ENCODE data around the gene ARHGEF17. TPM values are rescaled to one million over a fixed set of nuclear protein-coding genes. Genes with fewer than 3 reads are reported as not detected.

The ARHGEF17 gene
- polyA plus RNA-seq, 1 donor (not counting 4 experiments of a cell fraction or from before 2014, with no cell fraction given): 5.1 TPM

DNA sequence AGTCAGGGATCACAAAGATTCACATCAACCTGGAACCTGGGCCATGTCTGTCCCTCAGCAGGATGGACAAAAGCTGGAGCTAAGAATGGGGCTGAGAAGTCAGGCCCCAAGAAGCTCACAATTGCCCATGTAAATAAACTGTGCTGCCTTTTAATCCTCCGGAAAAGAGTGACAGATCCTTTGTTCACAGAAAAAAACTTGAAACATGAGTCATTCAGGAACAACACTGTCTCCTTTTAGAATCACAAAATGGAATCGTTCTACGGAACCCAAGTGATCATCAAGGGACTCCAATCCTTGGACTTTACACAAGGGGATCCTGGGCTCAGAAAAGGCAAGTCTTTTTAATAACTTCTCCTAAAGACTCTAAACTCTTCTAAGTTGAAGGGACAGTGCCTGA, 104.2 kb downstream of the ARHGEF17 start:
- no peaks in the 10 kb centered on the region for H3K79me2 ChIP-seq (ENCODE audit: control insufficient read depth, insufficient read depth, low read length)
- no peak overlapping the region for H3K27ac ChIP-seq (ENCODE audit: control insufficient read depth, insufficient read depth, low read length)
- DNase-seq (ENCODE audit: low read depth, low spot score): no peak
- no peaks in the 10 kb centered on the region for H3K27me3 ChIP-seq (ENCODE audit: control insufficient read depth, extremely low read depth, insufficient read depth, low read length)
- H2AFZ ChIP-seq (ENCODE audit: control insufficient read depth, low read length): no peak overlapping the region
- no peaks in the 10 kb centered on the region for H3K9me1 ChIP-seq (ENCODE audit: control insufficient read depth, extremely low read depth, insufficient read depth, low read length)
- H3K4me1 ChIP-seq (ENCODE audit: control insufficient read depth, extremely low read depth, insufficient read depth, low read length): no peaks in the 10 kb centered on the region
- H3K4me2 ChIP-seq (ENCODE audit: control insufficient read depth, extremely low read depth, insufficient read depth, low read depth, low read length): no peak overlapping the region
- no peaks in the 10 kb centered on the region for H3K9me3 ChIP-seq (ENCODE audit: control insufficient read depth, low read depth, low read length)
- no peak for TF ChIP-seq EZH2 (IDR thresholded peaks at IDR 0.05; ENCODE audit: low read length)
- TF ChIP-seq, protein P1, sequence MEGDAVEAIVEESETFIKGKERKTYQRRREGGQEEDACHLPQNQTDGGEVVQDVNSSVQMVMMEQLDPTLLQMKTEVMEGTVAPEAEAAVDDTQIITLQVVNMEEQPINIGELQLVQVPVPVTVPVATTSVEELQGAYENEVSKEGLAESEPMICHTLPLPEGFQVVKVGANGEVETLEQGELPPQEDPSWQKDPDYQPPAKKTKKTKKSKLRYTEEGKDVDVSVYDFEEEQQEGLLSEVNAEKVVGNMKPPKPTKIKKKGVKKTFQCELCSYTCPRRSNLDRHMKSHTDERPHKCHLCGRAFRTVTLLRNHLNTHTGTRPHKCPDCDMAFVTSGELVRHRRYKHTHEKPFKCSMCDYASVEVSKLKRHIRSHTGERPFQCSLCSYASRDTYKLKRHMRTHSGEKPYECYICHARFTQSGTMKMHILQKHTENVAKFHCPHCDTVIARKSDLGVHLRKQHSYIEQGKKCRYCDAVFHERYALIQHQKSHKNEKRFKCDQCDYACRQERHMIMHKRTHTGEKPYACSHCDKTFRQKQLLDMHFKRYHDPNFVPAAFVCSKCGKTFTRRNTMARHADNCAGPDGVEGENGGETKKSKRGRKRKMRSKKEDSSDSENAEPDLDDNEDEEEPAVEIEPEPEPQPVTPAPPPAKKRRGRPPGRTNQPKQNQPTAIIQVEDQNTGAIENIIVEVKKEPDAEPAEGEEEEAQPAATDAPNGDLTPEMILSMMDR (optimal IDR thresholded peaks at IDR 0.05 in 1 of 3, IDR thresholded peaks at IDR 0.05 in 1 of 3, conservative IDR thresholded peaks at IDR 0.05 in 1 of 3; ENCODE audit: extremely low read depth in 1 of 3, insufficient read depth in 2 of 3, low read length in 3 of 3): no peak
- dilution Hi-C loops (cut with MboI; ENCODE audit: extremely low pct_ligation_motif_present, low sequenced_read_pairs): no loop called here
- no peaks in the 10 kb centered on the region for H4K20me1 ChIP-seq (ENCODE audit: control insufficient read depth, extremely low read depth, insufficient read depth, low read length)
- FAIRE-seq: no peak
- no peak overlapping the region for H3K9ac ChIP-seq (ENCODE audit: control insufficient read depth, extremely low read depth, insufficient read depth, low read length)
- H3K36me3 ChIP-seq (ENCODE audit: control insufficient read depth in 2 of 2, extremely low read depth in 1 of 2, insufficient read depth in 2 of 2, low read length in 2 of 2): peaks cover 7 to 16% of the 10 kb centered on the region in 2 experiments
- H3K4me3 ChIP-seq (ENCODE audit: control insufficient read depth in 2 of 3, extremely low read depth in 1 of 3, insufficient read depth in 2 of 3, low read depth in 1 of 3, low read length in 3 of 3): no peak overlapping the region

DNA sequence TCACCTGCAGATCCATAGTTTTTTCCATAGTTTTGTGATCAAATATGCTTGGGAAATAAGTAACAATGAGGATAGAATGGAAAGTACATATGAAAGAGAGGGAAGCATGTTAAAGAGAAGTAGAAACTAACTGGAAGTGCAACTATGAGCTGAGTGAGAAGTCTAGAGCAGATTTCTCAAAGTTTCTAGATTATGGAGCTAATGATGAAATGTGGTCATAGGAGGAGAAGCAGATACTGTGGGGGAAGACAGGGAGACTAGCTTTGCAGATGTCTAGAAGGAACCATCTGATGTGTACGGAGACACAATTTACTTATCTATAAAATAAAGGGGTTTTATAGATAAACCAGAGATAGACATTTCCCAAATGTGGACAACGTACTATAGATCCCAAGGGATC, 105.2 kb downstream of the ARHGEF17 start:
- dilution Hi-C loops (cut with MboI; ENCODE audit: extremely low pct_ligation_motif_present, low sequenced_read_pairs): no loop called here
- H4K20me1 ChIP-seq (ENCODE audit: control insufficient read depth, extremely low read depth, insufficient read depth, low read length): no peaks in the 10 kb centered on the region
- DNase-seq (ENCODE audit: low read depth, low spot score) (no peak), FAIRE-seq (no peak)
- no peak overlapping the region for H3K4me3 ChIP-seq (ENCODE audit: control insufficient read depth in 2 of 3, extremely low read depth in 1 of 3, insufficient read depth in 2 of 3, low read depth in 1 of 3, low read length in 3 of 3)
- no peak overlapping the region for H3K4me2 ChIP-seq (ENCODE audit: control insufficient read depth, extremely low read depth, insufficient read depth, low read depth, low read length)
- no peaks in the 10 kb centered on the region for H3K9me1 ChIP-seq (ENCODE audit: control insufficient read depth, extremely low read depth, insufficient read depth, low read length)
- H3K27me3 ChIP-seq (ENCODE audit: control insufficient read depth, extremely low read depth, insufficient read depth, low read length): no peaks in the 10 kb centered on the region
- no peaks in the 10 kb centered on the region for H3K9me3 ChIP-seq (ENCODE audit: control insufficient read depth, low read depth, low read length)
- H2AFZ ChIP-seq (ENCODE audit: control insufficient read depth, low read length): no peak overlapping the region
- H3K79me2 ChIP-seq (ENCODE audit: control insufficient read depth, insufficient read depth, low read length): no peaks in the 10 kb centered on the region
- TF ChIP-seq, protein P1 (optimal IDR thresholded peaks at IDR 0.05 in 1 of 3, IDR thresholded peaks at IDR 0.05 in 1 of 3, conservative IDR thresholded peaks at IDR 0.05 in 1 of 3; ENCODE audit: extremely low read depth in 1 of 3, insufficient read depth in 2 of 3, low read length in 3 of 3): no peak
- TF ChIP-seq EZH2 (IDR thresholded peaks at IDR 0.05; ENCODE audit: low read length): no peak
- H3K27ac ChIP-seq (ENCODE audit: control insufficient read depth, insufficient read depth, low read length): no peak overlapping the region
- H3K36me3 ChIP-seq (ENCODE audit: control insufficient read depth in 2 of 2, extremely low read depth in 1 of 2, insufficient read depth in 2 of 2, low read length in 2 of 2): peaks cover 9 to 14% of the 10 kb centered on the region in 2 experiments
- no peak overlapping the region for H3K9ac ChIP-seq (ENCODE audit: control insufficient read depth, extremely low read depth, insufficient read depth, low read length)
- no peaks in the 10 kb centered on the region for H3K4me1 ChIP-seq (ENCODE audit: control insufficient read depth, extremely low read depth, insufficient read depth, low read length)

Data from keratinocyte (primary cell).